ENCODE measurements around the gene KATNAL2.

- TF ChIP-seq CTCF (optimal IDR thresholded peaks at IDR 0.05 in 1 of 3, IDR thresholded peaks at IDR 0.05 in 1 of 3, conservative IDR thresholded peaks at IDR 0.05 in 1 of 3; ENCODE audit: extremely low read depth in 1 of 3, insufficient read depth in 2 of 3, low read length in 3 of 3) (no peak), EZH2 (IDR thresholded peaks at IDR 0.05; ENCODE audit: low read length) (no peak)
These were observed 39.9 kb upstream of the KATNAL2 start for GRCh38 chr18:46877329-46877987.
